Fibroblast of lung (primary cell): ENCODE results near the gene NUDT14.

Experiments
- EZH2 ChIP-seq: IDR thresholded peaks from 2 replicates; pipeline ENCODE4 v1.5.1; 2012; ENCODE audit warnings: low read length, control low read depth, mild to moderate bottlenecking; ENCODE audit errors: missing control alignments
- TF ChIP-seq, protein P1 (sequence below), 2 donors: IDR thresholded peaks in 1 of 2; conservative IDR thresholded peaks in 1 of 2; 1 replicate in 1 of 2; 2 replicates in 1 of 2; pipeline ENCODE4 v1.5.1; 2011 to 2012; ENCODE audit warnings: low read length in 2 of 2, control low read depth in 1 of 2, inconsistent platforms in 1 of 2, low read depth in 1 of 2, mild to moderate bottlenecking in 1 of 2

DNA sequence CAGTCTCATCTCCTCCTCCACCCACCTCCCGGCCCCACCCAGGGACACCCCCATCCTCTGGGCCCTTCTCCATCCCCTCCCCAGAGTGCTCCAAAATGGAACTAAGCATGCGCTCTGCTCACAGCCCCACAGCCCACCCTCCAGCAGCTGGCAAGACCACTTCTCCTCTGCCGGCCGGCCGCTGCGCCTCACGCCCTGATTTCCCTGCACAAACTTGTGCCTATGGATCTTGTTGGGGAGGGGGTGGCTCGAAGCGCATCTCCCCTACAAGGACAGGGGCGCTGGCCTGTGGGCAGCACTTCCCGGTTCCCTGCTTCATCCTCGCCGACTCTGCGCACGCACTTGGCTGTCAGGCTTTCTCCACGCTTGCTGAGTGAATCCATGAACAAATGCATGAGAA is 19.5 kb upstream of the NUDT14 start:
- TF ChIP-seq, protein P1, sequence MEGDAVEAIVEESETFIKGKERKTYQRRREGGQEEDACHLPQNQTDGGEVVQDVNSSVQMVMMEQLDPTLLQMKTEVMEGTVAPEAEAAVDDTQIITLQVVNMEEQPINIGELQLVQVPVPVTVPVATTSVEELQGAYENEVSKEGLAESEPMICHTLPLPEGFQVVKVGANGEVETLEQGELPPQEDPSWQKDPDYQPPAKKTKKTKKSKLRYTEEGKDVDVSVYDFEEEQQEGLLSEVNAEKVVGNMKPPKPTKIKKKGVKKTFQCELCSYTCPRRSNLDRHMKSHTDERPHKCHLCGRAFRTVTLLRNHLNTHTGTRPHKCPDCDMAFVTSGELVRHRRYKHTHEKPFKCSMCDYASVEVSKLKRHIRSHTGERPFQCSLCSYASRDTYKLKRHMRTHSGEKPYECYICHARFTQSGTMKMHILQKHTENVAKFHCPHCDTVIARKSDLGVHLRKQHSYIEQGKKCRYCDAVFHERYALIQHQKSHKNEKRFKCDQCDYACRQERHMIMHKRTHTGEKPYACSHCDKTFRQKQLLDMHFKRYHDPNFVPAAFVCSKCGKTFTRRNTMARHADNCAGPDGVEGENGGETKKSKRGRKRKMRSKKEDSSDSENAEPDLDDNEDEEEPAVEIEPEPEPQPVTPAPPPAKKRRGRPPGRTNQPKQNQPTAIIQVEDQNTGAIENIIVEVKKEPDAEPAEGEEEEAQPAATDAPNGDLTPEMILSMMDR (conservative IDR thresholded peaks at IDR 0.05 in 1 of 2, IDR thresholded peaks at IDR 0.05 in 1 of 2; ENCODE audit: low read depth in 1 of 2, low read length in 2 of 2) = no peak
- no peak for TF ChIP-seq EZH2
